Measurements from ENCODE around the gene ATP2C2.
"Not testable (repeated sequence)": the region's sequence is repeated elsewhere in the genome, so short reads cannot be mapped to it uniquely, and the experiment has no call there.

The ATP2C2 gene

DNA sequence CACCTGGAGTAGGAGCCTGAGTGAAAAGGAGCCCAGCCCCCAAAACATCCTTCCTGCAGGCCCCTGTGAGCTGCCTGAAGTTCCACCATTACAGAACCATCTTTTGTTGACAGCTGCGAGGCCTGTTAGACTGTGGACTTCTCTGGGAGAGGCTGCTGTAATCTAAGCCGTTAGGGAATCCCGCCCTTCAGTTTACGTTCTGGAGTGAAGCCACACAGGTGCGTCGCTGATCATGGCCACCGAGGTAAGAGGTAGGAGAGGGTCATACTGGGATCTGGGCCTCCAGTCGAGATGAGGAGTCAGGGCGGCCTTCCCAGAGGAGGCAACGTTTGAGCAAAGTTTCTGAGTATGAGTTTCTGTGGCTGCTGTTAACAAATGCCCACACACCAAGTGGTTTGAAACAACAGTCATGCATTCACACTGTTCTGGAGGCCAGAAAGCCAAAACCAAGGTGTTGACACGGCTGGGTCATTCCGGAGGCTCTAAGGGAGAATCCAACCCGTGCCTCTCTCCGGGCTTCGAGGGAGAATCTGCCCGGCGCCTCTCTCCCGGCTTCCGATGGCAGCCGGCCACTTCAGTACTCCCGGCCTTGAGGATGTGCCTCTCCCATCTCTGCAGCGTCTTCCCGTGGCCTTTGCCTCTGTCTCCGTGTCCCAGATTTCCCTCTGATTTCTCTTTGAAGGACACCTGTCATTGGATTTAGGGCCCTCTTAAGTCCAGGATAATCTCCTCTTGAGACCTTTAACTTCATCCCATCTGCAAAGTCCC lies 26.6 kb upstream of the ATP2C2 start:
- Histone ChIP-seq H3K36me3 (ENCODE audit: control insufficient read depth in 2 of 2, insufficient read depth in 1 of 2, low read length in 2 of 2) (no peaks in the 10 kb centered on the region), H3K4me3 (ENCODE audit: low read depth, low read length) (no peak overlapping the region), H3K27ac (ENCODE audit: extremely low read depth, low read depth, low read length) (no peak overlapping the region), H3K9me3 (ENCODE audit: control insufficient read depth, insufficient read depth, low read depth, low read length) (no peaks in the 10 kb centered on the region), H3K4me1 (ENCODE audit: control insufficient read depth, insufficient read depth, low read length) (no peaks in the 10 kb centered on the region)
- TF ChIP-seq ZNF274 (IDR thresholded peaks at IDR 0.05; ENCODE audit: low read length): no peak
- no peak for TF ChIP-seq ZNF274 (tag by site-specific recombination; IDR thresholded peaks at IDR 0.05; ENCODE audit: borderline replicate concordance)
- TF ChIP-seq ZNF76 (tag by site-specific recombination; IDR thresholded peaks at IDR 0.05; ENCODE audit: borderline replicate concordance, low read depth): no peak
- no peak for TF ChIP-seq ZNF792 (tag by site-specific recombination; IDR thresholded peaks at IDR 0.05)
- TF ChIP-seq, protein P1, sequence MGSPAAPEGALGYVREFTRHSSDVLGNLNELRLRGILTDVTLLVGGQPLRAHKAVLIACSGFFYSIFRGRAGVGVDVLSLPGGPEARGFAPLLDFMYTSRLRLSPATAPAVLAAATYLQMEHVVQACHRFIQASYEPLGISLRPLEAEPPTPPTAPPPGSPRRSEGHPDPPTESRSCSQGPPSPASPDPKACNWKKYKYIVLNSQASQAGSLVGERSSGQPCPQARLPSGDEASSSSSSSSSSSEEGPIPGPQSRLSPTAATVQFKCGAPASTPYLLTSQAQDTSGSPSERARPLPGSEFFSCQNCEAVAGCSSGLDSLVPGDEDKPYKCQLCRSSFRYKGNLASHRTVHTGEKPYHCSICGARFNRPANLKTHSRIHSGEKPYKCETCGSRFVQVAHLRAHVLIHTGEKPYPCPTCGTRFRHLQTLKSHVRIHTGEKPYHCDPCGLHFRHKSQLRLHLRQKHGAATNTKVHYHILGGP (tag by site-specific recombination; IDR thresholded peaks at IDR 0.05): no peak
- no peak for TF ChIP-seq ZNF132 (tag by site-specific recombination; IDR thresholded peaks at IDR 0.05; ENCODE audit: borderline replicate concordance)
- TF ChIP-seq TRIM28 (IDR thresholded peaks at IDR 0.05; ENCODE audit: borderline replicate concordance, low read length): no peak
- TF ChIP-seq, protein P2, sequence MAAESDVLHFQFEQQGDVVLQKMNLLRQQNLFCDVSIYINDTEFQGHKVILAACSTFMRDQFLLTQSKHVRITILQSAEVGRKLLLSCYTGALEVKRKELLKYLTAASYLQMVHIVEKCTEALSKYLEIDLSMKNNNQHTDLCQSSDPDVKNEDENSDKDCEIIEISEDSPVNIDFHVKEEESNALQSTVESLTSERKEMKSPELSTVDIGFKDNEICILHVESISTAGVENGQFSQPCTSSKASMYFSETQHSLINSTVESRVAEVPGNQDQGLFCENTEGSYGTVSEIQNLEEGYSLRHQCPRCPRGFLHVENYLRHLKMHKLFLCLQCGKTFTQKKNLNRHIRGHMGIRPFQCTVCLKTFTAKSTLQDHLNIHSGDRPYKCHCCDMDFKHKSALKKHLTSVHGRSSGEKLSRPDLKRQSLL (tag by site-specific recombination; IDR thresholded peaks at IDR 0.05): no peak
- TF ChIP-seq ZNF114 (tag by site-specific recombination; IDR thresholded peaks at IDR 0.05): no peak
- no peak for TF ChIP-seq ZNF701 (tag by site-specific recombination; IDR thresholded peaks at IDR 0.05)
- TF ChIP-seq ZNF146 (tag by site-specific recombination; IDR thresholded peaks at IDR 0.05): no peak
- TF ChIP-seq, protein P3, sequence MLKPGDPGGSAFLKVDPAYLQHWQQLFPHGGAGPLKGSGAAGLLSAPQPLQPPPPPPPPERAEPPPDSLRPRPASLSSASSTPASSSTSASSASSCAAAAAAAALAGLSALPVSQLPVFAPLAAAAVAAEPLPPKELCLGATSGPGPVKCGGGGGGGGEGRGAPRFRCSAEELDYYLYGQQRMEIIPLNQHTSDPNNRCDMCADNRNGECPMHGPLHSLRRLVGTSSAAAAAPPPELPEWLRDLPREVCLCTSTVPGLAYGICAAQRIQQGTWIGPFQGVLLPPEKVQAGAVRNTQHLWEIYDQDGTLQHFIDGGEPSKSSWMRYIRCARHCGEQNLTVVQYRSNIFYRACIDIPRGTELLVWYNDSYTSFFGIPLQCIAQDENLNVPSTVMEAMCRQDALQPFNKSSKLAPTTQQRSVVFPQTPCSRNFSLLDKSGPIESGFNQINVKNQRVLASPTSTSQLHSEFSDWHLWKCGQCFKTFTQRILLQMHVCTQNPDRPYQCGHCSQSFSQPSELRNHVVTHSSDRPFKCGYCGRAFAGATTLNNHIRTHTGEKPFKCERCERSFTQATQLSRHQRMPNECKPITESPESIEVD (tag by site-specific recombination; IDR thresholded peaks at IDR 0.05): no peak
- TF ChIP-seq, protein P4, sequence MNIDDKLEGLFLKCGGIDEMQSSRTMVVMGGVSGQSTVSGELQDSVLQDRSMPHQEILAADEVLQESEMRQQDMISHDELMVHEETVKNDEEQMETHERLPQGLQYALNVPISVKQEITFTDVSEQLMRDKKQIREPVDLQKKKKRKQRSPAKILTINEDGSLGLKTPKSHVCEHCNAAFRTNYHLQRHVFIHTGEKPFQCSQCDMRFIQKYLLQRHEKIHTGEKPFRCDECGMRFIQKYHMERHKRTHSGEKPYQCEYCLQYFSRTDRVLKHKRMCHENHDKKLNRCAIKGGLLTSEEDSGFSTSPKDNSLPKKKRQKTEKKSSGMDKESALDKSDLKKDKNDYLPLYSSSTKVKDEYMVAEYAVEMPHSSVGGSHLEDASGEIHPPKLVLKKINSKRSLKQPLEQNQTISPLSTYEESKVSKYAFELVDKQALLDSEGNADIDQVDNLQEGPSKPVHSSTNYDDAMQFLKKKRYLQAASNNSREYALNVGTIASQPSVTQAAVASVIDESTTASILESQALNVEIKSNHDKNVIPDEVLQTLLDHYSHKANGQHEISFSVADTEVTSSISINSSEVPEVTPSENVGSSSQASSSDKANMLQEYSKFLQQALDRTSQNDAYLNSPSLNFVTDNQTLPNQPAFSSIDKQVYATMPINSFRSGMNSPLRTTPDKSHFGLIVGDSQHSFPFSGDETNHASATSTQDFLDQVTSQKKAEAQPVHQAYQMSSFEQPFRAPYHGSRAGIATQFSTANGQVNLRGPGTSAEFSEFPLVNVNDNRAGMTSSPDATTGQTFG (tag by site-specific recombination; IDR thresholded peaks at IDR 0.05; ENCODE audit: borderline replicate concordance): no peak
- TF ChIP-seq ZNF830 (tag by site-specific recombination; IDR thresholded peaks at IDR 0.05; ENCODE audit: low read depth): no peak
- TF ChIP-seq ZNF529 (tag by site-specific recombination; IDR thresholded peaks at IDR 0.05; ENCODE audit: insufficient replicate concordance): no peak
- no peak for TF ChIP-seq ZNF37A (tag by site-specific recombination; IDR thresholded peaks at IDR 0.05)
- TF ChIP-seq ZNF175 (tag by site-specific recombination; IDR thresholded peaks at IDR 0.05): no peak
- ChIA-PET CTCF (no interaction called here), POLR2A (no interaction called here)

DNA sequence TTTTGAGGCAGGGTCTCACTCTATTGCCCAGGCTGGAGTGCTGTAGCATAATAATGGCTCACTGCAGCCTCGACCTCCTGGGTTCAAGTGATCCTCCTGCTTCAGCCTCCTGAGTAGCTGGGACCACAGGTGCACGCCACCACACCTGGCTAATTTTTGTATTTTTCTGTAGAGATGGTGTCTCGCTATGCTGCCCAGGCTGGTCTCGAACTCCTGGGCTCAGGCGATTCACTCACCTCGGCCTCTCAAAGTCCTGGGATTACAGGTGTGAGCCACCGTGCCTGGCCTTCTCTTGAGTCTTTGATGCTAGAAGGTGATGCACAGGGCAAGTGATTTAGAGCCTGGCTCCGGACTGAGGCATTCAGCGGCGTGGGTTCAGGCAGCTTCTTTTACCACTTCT lies 24.5 kb upstream of the ATP2C2 start:
- H3K27ac ChIP-seq (ENCODE audit: extremely low read depth, low read depth, low read length); H3K4me1 ChIP-seq (ENCODE audit: control insufficient read depth, insufficient read depth, low read length); POLR2A ChIA-PET; H3K4me3 ChIP-seq (ENCODE audit: low read depth, low read length); H3K9me3 ChIP-seq (ENCODE audit: control insufficient read depth, insufficient read depth, low read depth, low read length); H3K36me3 ChIP-seq (ENCODE audit: control insufficient read depth in 2 of 2, insufficient read depth in 1 of 2, low read length in 2 of 2); CTCF ChIA-PET: not testable (repeated sequence)

Measured in HEK293 (cell line).